K562 (cell line): Measurements from ENCODE around the gene TMEM245. TPM values are rescaled to one million over a fixed set of nuclear protein-coding genes. Genes with fewer than 3 reads are reported as not detected.

ENCODE experiments used
- ATF7 ChIP-seq: fragments of 450-650 bp; IDR thresholded peaks from 2 replicates; pipeline ENCODE4 v1.7.1; 2014; ENCODE audit warnings: mild to moderate bottlenecking, moderate library complexity
- CREB1 ChIP-seq, 2 experiments: sonication (generic) in 1 of 2; formaldehyde crosslinking in 1 of 2; IDR thresholded peaks; 2 replicates each; pipeline versions ENCODE4 v1.6.1 to v1.8.0; 2012 to 2022; ENCODE audit warnings: inconsistent platforms in 1 of 2, mild to moderate bottlenecking in 1 of 2, missing genetic modification reagents in 1 of 2, moderate library complexity in 1 of 2
- DDX20 ChIP-seq: fragments of 450-650 bp; IDR thresholded peaks from 2 replicates; pipeline ENCODE4 v1.6.1; 2016; ENCODE audit warnings: missing genetic modification characterization, low read depth, mild to moderate bottlenecking, missing compliant biosample characterization, moderate library complexity
- HMG20B ChIP-seq: fragments of 250-450 bp; sonication (Bioruptor Pico); IDR thresholded peaks from 2 replicates; pipeline ENCODE4 v1.5.0; 2021; ENCODE audit warnings: mild to moderate bottlenecking
- HNRNPH1 ChIP-seq: fragments of 200-400 bp; formaldehyde crosslinking; optimal IDR thresholded peaks from 2 replicates; pipeline ENCODE3; 2017; ENCODE audit warnings: low read depth, mild to moderate bottlenecking, low read length, moderate library complexity
- MIER1 ChIP-seq: fragments of 450-650 bp; IDR thresholded peaks from 2 replicates; pipeline ENCODE4 v1.6.1; 2016; ENCODE audit warnings: antibody characterized with exemption, mild to moderate bottlenecking, low read depth
- NR2F6 ChIP-seq: fragments of 450-650 bp; formaldehyde crosslinking; IDR thresholded peaks from 2 replicates; pipeline ENCODE4 v1.4.0; 2020; ENCODE audit warnings: mild to moderate bottlenecking
- SMAD4 ChIP-seq: fragments of 250-450 bp; sonication (Bioruptor Pico); conservative IDR thresholded peaks from 2 replicates; pipeline ENCODE4 v1.8.0; 2021; ENCODE audit warnings: inconsistent platforms, mild to moderate bottlenecking, moderate library complexity
- SMARCA4 ChIP-seq: fragments of 450-650 bp; IDR thresholded peaks from 2 replicates; pipeline ENCODE4 v1.6.1; 2016
- polyA plus RNA-seq, 8 experiments: library from polyadenylated mRNA; depleted of rRNA in 4 of 8; stranded (reverse) in 5 of 8; unstranded in 3 of 8; fragments of >200 nt; fragmentation: Nextera tagmentation in 2 of 8; fragmentation: Illumina TruSeq in 1 of 8; extraction: Ambion mirVana in 2 of 8; extraction: Trizol in 1 of 8; gene quantifications; 2 replicates each; pipeline versions ENCODE4 v1.2.1 to v1.2.3, GENCODE V29; 2011 to 2014; ENCODE audit warnings: inconsistent platforms in 1 of 8, missing spikeins in 1 of 8
- total RNA-seq, 7 experiments: library from RNA; depleted of rRNA in 6 of 7; stranded (reverse); fragments of >200 nt in 6 of 7; fragmentation: Illumina TruSeq in 2 of 7; extraction: Trizol in 2 of 7; gene quantifications; 2 replicates each; pipeline versions ENCODE4 v1.2.1 to v1.2.3, GENCODE V29; 2011 to 2021; ENCODE audit warnings: low replicate concordance in 1 of 7
- TF ChIP-seq, protein P1 (sequence below): fragments of 150-350 bp; IDR thresholded peaks from 2 replicates; pipeline ENCODE4 v1.6.1; 2014; ENCODE audit warnings: low read depth, mild to moderate bottlenecking, low read length, borderline replicate concordance
- TF ChIP-seq, protein P2 (sequence below): fragments of 450-650 bp; IDR thresholded peaks from 2 replicates; pipeline ENCODE4 v1.6.1; 2016; ENCODE audit warnings: mild to moderate bottlenecking, moderate library complexity
- TF ChIP-seq, protein P3 (sequence below): sonication (generic); formaldehyde crosslinking; IDR thresholded peaks from 2 replicates; pipeline ENCODE4 v1.8.0; 2022; ENCODE audit warnings: mild to moderate bottlenecking, missing genetic modification reagents

Gene TMEM245
- total and polyA plus RNA-seq, 9 of the 15 experiments (the other 6 are each of a cell fraction or from before 2014, with no cell fraction given) = 8.5 to 43.2 (median 24.3) TPM

DNA sequence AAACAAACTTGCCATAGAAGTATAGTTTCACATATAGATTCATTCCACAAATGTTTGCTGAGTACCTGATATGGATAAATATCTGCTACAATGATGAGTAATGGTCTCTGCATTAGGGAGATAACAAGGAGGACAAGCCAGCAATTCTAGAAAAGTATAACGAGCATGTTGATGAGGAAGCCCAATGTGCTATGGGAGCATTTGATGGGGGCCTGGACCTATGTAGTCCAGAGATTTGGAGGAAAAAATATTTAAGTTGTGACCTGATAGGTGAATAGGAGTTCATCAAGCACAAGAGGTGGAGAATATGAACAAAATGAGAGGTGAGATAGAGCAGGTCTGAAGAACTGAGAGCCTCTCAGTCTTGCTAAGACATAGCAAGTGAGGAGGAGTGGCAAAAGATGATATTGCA lies 14.4 kb upstream of the TMEM245 start (continued):
- TF ChIP-seq, protein P1, sequence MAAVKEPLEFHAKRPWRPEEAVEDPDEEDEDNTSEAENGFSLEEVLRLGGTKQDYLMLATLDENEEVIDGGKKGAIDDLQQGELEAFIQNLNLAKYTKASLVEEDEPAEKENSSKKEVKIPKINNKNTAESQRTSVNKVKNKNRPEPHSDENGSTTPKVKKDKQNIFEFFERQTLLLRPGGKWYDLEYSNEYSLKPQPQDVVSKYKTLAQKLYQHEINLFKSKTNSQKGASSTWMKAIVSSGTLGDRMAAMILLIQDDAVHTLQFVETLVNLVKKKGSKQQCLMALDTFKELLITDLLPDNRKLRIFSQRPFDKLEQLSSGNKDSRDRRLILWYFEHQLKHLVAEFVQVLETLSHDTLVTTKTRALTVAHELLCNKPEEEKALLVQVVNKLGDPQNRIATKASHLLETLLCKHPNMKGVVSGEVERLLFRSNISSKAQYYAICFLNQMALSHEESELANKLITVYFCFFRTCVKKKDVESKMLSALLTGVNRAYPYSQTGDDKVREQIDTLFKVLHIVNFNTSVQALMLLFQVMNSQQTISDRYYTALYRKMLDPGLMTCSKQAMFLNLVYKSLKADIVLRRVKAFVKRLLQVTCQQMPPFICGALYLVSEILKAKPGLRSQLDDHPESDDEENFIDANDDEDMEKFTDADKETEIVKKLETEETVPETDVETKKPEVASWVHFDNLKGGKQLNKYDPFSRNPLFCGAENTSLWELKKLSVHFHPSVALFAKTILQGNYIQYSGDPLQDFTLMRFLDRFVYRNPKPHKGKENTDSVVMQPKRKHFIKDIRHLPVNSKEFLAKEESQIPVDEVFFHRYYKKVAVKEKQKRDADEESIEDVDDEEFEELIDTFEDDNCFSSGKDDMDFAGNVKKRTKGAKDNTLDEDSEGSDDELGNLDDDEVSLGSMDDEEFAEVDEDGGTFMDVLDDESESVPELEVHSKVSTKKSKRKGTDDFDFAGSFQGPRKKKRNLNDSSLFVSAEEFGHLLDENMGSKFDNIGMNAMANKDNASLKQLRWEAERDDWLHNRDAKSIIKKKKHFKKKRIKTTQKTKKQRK = no peak
- TF ChIP-seq SMAD4 (CRISPR knock-in tag) = no peak
- peak; percentile 51; the same call in 1 of the 2 replicates for TF ChIP-seq CREB1 (IDR thresholded peaks at IDR 0.05)
- TF ChIP-seq CREB1 (CRISPR knock-in tag; IDR thresholded peaks at IDR 0.05) = no peak
- TF ChIP-seq NR2F6 (CRISPR knock-in tag) = no peak
- TF ChIP-seq, protein P2, sequence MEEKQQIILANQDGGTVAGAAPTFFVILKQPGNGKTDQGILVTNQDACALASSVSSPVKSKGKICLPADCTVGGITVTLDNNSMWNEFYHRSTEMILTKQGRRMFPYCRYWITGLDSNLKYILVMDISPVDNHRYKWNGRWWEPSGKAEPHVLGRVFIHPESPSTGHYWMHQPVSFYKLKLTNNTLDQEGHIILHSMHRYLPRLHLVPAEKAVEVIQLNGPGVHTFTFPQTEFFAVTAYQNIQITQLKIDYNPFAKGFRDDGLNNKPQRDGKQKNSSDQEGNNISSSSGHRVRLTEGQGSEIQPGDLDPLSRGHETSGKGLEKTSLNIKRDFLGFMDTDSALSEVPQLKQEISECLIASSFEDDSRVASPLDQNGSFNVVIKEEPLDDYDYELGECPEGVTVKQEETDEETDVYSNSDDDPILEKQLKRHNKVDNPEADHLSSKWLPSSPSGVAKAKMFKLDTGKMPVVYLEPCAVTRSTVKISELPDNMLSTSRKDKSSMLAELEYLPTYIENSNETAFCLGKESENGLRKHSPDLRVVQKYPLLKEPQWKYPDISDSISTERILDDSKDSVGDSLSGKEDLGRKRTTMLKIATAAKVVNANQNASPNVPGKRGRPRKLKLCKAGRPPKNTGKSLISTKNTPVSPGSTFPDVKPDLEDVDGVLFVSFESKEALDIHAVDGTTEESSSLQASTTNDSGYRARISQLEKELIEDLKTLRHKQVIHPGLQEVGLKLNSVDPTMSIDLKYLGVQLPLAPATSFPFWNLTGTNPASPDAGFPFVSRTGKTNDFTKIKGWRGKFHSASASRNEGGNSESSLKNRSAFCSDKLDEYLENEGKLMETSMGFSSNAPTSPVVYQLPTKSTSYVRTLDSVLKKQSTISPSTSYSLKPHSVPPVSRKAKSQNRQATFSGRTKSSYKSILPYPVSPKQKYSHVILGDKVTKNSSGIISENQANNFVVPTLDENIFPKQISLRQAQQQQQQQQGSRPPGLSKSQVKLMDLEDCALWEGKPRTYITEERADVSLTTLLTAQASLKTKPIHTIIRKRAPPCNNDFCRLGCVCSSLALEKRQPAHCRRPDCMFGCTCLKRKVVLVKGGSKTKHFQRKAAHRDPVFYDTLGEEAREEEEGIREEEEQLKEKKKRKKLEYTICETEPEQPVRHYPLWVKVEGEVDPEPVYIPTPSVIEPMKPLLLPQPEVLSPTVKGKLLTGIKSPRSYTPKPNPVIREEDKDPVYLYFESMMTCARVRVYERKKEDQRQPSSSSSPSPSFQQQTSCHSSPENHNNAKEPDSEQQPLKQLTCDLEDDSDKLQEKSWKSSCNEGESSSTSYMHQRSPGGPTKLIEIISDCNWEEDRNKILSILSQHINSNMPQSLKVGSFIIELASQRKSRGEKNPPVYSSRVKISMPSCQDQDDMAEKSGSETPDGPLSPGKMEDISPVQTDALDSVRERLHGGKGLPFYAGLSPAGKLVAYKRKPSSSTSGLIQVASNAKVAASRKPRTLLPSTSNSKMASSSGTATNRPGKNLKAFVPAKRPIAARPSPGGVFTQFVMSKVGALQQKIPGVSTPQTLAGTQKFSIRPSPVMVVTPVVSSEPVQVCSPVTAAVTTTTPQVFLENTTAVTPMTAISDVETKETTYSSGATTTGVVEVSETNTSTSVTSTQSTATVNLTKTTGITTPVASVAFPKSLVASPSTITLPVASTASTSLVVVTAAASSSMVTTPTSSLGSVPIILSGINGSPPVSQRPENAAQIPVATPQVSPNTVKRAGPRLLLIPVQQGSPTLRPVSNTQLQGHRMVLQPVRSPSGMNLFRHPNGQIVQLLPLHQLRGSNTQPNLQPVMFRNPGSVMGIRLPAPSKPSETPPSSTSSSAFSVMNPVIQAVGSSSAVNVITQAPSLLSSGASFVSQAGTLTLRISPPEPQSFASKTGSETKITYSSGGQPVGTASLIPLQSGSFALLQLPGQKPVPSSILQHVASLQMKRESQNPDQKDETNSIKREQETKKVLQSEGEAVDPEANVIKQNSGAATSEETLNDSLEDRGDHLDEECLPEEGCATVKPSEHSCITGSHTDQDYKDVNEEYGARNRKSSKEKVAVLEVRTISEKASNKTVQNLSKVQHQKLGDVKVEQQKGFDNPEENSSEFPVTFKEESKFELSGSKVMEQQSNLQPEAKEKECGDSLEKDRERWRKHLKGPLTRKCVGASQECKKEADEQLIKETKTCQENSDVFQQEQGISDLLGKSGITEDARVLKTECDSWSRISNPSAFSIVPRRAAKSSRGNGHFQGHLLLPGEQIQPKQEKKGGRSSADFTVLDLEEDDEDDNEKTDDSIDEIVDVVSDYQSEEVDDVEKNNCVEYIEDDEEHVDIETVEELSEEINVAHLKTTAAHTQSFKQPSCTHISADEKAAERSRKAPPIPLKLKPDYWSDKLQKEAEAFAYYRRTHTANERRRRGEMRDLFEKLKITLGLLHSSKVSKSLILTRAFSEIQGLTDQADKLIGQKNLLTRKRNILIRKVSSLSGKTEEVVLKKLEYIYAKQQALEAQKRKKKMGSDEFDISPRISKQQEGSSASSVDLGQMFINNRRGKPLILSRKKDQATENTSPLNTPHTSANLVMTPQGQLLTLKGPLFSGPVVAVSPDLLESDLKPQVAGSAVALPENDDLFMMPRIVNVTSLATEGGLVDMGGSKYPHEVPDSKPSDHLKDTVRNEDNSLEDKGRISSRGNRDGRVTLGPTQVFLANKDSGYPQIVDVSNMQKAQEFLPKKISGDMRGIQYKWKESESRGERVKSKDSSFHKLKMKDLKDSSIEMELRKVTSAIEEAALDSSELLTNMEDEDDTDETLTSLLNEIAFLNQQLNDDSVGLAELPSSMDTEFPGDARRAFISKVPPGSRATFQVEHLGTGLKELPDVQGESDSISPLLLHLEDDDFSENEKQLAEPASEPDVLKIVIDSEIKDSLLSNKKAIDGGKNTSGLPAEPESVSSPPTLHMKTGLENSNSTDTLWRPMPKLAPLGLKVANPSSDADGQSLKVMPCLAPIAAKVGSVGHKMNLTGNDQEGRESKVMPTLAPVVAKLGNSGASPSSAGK = no peak
- peak; percentile 99 for TF ChIP-seq SMARCA4
- no peak for TF ChIP-seq DDX20 (tag)
- TF ChIP-seq HMG20B = no peak
- TF ChIP-seq ATF7 = peak; percentile 76
- no peak for TF ChIP-seq HNRNPH1
- TF ChIP-seq, protein P3, sequence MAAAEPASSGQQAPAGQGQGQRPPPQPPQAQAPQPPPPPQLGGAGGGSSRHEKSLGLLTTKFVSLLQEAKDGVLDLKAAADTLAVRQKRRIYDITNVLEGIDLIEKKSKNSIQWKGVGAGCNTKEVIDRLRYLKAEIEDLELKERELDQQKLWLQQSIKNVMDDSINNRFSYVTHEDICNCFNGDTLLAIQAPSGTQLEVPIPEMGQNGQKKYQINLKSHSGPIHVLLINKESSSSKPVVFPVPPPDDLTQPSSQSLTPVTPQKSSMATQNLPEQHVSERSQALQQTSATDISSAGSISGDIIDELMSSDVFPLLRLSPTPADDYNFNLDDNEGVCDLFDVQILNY (CRISPR knock-in tag) = no peak
- peak; percentile 23; the same call in 1 of the 2 replicates for TF ChIP-seq MIER1
